Uterus (tissue), 2 donors: Measurements from ENCODE around the gene GNPTAB.

ENCODE experiments used
- CTCF ChIP-seq, 4 experiments: fragments of 200-600 bp in 2 of 4; fragments of 450-650 bp in 2 of 4; sonication (generic) in 2 of 4; IDR thresholded peaks; one replicate each; pipeline ENCODE4 v1.5.1; 2016 to 2019; ENCODE audit warnings: antibody characterized with exemption in 4 of 4, mild to moderate bottlenecking in 2 of 4, moderate library complexity in 1 of 4
- POLR2A ChIP-seq, 2 donors: fragments of 450-650 bp; IDR thresholded peaks; one replicate each; pipeline ENCODE4 v1.6.1; 2016; ENCODE audit warnings: antibody characterized with exemption in 2 of 2, mild to moderate bottlenecking in 1 of 2, moderate library complexity in 1 of 2

- no peak for TF ChIP-seq CTCF (IDR thresholded peaks at IDR 0.05)
- TF ChIP-seq POLR2A (IDR thresholded peaks at IDR 0.05), result no peak
Measured at GRCh38 chr12:101852998-101853397, 22.2 kb upstream of the GNPTAB start.
